Stomach (tissue), 9 donors: ENCODE measurements around the gene TMEM8B. TPM values are rescaled to one million over a fixed set of nuclear protein-coding genes. Genes with fewer than 3 reads are reported as not detected.
A peak's percentile ranks its signal among the peaks of the same experiment; 100 is the strongest.

Experiments used
- DNase-seq, 2 donors: peaks; one replicate each; pipeline versions ENCODE4 v3.0.0 to v3.0.0-alpha.2; 2013 to 2019
- H3K27ac ChIP-seq, 5 donors: fragments of 200-600 bp in 4 of 5; sonication (generic) in 4 of 5; one replicate each; pipeline ENCODE4 v1.5.1; 2013 to 2019; ENCODE audit warnings: mild to moderate bottlenecking in 1 of 5, moderate library complexity in 1 of 5
- H3K27me3 ChIP-seq, 3 donors: fragments of 200-600 bp; sonication (generic); one replicate each; pipeline ENCODE4 v1.5.1; 2017 to 2019; ENCODE audit warnings: mixed run types in 1 of 3
- H3K36me3 ChIP-seq, 4 donors: fragments of 200-600 bp; sonication (generic); 1 replicate in 3 of 4; 2 replicates in 1 of 4; pipeline ENCODE4 v1.5.1; 2016 to 2019
- H3K4me1 ChIP-seq, 4 donors: fragments of 200-600 bp; sonication (generic); one replicate each; pipeline ENCODE4 v1.5.1; 2016 to 2019
- H3K4me3 ChIP-seq, 4 donors: fragments of 200-600 bp; sonication (generic) in 3 of 4; one replicate each; pipeline ENCODE4 v1.5.1; 2016 to 2019; ENCODE audit warnings: mild to moderate bottlenecking in 1 of 4
- H3K9me3 ChIP-seq, 4 donors: fragments of 200-600 bp; sonication (generic); one replicate each; pipeline ENCODE4 v1.5.1; 2016 to 2019
- EP300 ChIP-seq: sonication (generic); formaldehyde crosslinking; IDR thresholded peaks from one replicate; pipeline ENCODE4 v1.6.1; 2017; ENCODE audit warnings: antibody characterized with exemption
- POLR2A ChIP-seq, 4 donors: fragments of 450-650 bp; IDR thresholded peaks; one replicate each; pipeline ENCODE4 v1.6.1; 2016; ENCODE audit warnings: antibody characterized with exemption in 4 of 4, control low read depth in 2 of 4, mild to moderate bottlenecking in 1 of 4, moderate library complexity in 1 of 4
- POLR2AphosphoS5 ChIP-seq, 3 donors: sonication (generic); formaldehyde crosslinking; IDR thresholded peaks; one replicate each; pipeline ENCODE4 v1.6.1; 2016; ENCODE audit warnings: antibody characterized with exemption in 3 of 3
- WGBS, 5 donors: extraction: QIAGEN DNeasy Blood & Tissue Kit in 3 of 5; methylation state at CpG; one replicate each; pipeline versions ENCODE4 v1.1.5 to v1.1.7; 2013 to 2018; 5-methylcytosine and 5-hydroxymethylcytosine counted together
- intact Hi-C: fragments of 100-400 bp; cut with DNase I; formaldehyde crosslinking; loops from one replicate; pipeline ENCODE4 v1.15.1; 2023; ENCODE audit warnings: low total_unique reads
- polyA plus RNA-seq, 3 donors: library from polyadenylated mRNA; stranded (reverse); fragments of 200-250 nt; gene quantifications; one replicate each; pipeline ENCODE4 v1.2.3, GENCODE V29; 2013
- total RNA-seq, 5 donors: library from RNA; depleted of rRNA; stranded (reverse); fragments of >200 nt; gene quantifications; one replicate each; pipeline versions ENCODE4 v1.1.0 to v1.2.3, GENCODE V29; 2014 to 2016
- TF ChIP-seq, protein P1 (sequence below), 7 experiments: fragments of 450-650 bp in 4 of 7; fragments of 200-600 bp in 3 of 7; sonication (generic) in 3 of 7; IDR thresholded peaks; one replicate each; pipeline ENCODE4 v1.5.1; 2016 to 2019; ENCODE audit warnings: antibody characterized with exemption in 7 of 7, control low read depth in 2 of 7, mild to moderate bottlenecking in 1 of 7
- donor health status: healthy with polysubstance abuse.
- donor health status: Bipolar disorder and iron deficiency.
- donor health status: healthy.

Gene TMEM8B
- total and polyA plus RNA-seq, 8 donors = 4.6 to 81.4 (median 8.1) TPM

DNA sequence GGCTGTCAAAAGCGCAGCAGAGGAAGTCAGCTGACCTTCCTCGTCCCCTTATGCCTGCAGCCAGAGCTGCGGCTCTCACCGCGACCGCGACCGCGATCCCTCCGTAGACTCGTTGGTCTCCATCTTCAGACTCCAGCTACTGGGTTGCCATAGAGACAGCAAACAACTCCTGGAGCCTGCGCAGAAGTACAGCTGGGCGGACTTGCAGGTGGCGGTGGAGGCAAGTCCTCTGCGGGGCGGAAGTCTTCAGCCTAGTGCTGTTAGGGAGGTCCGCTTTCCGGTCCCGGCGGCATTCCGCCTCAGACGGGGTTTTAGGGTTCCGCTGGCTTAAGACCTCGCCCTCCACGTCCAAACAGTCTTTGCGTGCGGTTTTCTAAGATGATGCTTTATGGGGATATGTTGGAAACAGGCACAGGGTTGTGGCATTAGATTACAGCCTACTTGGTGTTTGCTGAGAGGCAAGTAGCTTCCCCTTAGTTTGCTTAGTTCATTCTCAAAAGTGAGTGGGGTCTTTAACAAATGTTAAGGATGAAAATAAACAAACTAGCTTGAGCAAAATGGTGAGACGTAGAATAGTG lies 16.9 kb upstream of the TMEM8B start, which contains the start of gene SPAG8:
TSS of gene SPAG8 (minus strand) at position 238 of the 578 bp plus-strand sequence. CDS start at position 123, 115 bp downstream.
- peak within 1 kb of the TSS; percentile 68 to 98 (median 97) for H3K27ac ChIP-seq
- intact Hi-C loops = no loop called here
- DNase-seq = peak; percentile 94 to 98
- 1% methylated on average over 23 to 28 of the region's 28 CpGs for WGBS, 5 donors
- no peaks in the 10 kb centered on the region for H3K9me3 ChIP-seq
- H3K4me1 ChIP-seq = peaks cover 24 to 41% (median 37%) of the 10 kb centered on the region in 4 donors
- peaks cover 9 to 34% (median 33%) of the 10 kb centered on the region in 4 donors for H3K36me3 ChIP-seq
- TF ChIP-seq POLR2A (IDR thresholded peaks at IDR 0.05) = no peak
- TF ChIP-seq, protein P1, sequence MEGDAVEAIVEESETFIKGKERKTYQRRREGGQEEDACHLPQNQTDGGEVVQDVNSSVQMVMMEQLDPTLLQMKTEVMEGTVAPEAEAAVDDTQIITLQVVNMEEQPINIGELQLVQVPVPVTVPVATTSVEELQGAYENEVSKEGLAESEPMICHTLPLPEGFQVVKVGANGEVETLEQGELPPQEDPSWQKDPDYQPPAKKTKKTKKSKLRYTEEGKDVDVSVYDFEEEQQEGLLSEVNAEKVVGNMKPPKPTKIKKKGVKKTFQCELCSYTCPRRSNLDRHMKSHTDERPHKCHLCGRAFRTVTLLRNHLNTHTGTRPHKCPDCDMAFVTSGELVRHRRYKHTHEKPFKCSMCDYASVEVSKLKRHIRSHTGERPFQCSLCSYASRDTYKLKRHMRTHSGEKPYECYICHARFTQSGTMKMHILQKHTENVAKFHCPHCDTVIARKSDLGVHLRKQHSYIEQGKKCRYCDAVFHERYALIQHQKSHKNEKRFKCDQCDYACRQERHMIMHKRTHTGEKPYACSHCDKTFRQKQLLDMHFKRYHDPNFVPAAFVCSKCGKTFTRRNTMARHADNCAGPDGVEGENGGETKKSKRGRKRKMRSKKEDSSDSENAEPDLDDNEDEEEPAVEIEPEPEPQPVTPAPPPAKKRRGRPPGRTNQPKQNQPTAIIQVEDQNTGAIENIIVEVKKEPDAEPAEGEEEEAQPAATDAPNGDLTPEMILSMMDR (IDR thresholded peaks at IDR 0.05) = no peak
- TF ChIP-seq POLR2AphosphoS5 (IDR thresholded peaks at IDR 0.05) = peak; percentile 52 to 89 (median 77)
- TF ChIP-seq EP300 = no peak
- peak within 1 kb of the TSS; percentile 44 to 65 (median 52) for H3K4me3 ChIP-seq
- H3K27me3 ChIP-seq = no peaks in the 10 kb centered on the region

DNA sequence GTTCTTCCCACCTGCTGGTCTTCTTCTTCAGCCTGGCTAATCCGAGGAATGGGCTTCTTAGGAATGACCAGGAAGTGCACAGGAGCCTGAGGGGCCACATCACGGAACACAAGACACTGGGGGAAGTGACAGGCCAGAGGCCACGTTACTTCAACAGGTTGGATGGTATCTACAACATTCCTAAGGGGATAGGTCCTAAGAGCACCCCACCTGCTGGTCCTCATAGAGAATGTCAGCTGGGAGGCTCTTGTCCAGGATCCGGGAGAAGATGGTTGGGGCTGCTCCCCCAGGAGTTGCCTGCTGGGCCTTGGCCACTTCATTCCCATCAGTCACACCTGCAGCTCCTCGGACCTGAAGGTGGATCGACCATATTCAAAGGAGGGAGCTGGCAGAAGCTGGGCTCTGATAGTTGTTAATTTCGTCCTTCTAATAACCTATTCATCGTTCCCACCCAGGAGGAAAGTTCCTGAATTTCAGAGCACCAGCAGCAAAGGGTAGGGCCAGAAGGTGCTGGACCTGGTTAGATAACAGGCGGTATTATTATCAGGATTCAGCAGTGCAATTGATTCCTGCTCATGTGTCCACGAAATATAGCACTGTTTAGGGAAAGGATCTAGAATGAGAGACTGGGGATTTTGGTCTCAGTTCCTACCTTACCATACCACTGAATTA lies 15.5 kb upstream of the TMEM8B start:
- WGBS, 5 donors = 55 to 62% (median 59%) methylated on average over 10 of the region's 10 CpGs
- H3K4me3 ChIP-seq = peak overlapping the region; percentile 74 to 97 (median 85)
- H3K27me3 ChIP-seq = no peaks in the 10 kb centered on the region
- peak in 1 of 2 donors; percentile 57 for DNase-seq
- no peak for TF ChIP-seq POLR2A (IDR thresholded peaks at IDR 0.05)
- TF ChIP-seq, protein P1 (IDR thresholded peaks at IDR 0.05) = peak in 1 of 7 experiments; percentile 17
- no peak for TF ChIP-seq POLR2AphosphoS5 (IDR thresholded peaks at IDR 0.05)
- H3K27ac ChIP-seq = peak overlapping the region in 4 of 5 donors; percentile 97 to 99 (median 98)
- peaks cover 24 to 41% (median 37%) of the 10 kb centered on the region in 4 donors for H3K4me1 ChIP-seq
- no peaks in the 10 kb centered on the region for H3K9me3 ChIP-seq
- H3K36me3 ChIP-seq = peaks cover 6 to 20% (median 18%) of the 10 kb centered on the region in 4 donors
- intact Hi-C loops = no loop called here

DNA sequence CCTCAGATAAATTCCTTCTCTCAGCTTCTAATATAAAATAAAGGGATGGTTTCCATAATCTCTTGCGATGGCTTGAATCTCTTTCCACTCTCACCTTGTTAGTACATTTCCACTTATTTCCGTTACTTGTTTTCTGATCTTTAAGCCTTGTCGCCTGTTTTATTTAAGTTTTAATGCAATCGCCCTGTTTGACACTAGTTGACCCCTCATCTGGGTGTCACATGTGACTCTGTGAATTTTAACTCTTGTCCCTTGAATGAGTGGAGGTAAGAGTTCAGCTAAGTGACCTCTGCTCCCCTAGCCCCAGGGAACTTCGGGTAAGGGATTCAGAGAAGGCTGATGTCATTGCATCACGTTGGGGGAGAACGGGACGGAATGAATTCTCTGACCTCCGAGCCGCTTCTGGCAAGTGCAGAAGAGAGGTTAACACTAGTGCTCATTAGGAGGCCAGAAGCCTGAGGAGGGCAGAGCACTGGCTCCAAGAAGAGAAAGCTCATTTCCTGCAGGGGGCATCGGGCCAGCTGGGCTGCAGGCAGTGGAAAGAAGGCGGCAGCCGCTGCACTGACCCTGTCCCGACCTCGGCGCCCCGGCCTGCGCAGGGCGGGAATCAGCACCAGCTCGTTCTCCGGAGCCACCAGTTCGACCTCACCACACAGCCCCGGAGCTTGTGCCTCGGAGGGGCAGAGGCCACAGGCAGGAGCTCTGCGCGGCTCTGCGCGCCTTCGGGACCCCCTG lies 14.8 kb upstream of the TMEM8B start:
- intact Hi-C loops = no loop called here
- 4 to 8% (median 5%) methylated on average over 18 to 29 of the region's 29 CpGs for WGBS, 5 donors
- peak; percentile 74 to 87 for DNase-seq
- no peaks in the 10 kb centered on the region for H3K9me3 ChIP-seq
- H3K27ac ChIP-seq = peak overlapping the region; percentile 97 to 99 (median 98)
- peaks cover 5 to 12% (median 11%) of the 10 kb centered on the region in 4 donors for H3K36me3 ChIP-seq
- peaks cover 24 to 41% (median 37%) of the 10 kb centered on the region in 4 donors for H3K4me1 ChIP-seq
- TF ChIP-seq, protein P1 (IDR thresholded peaks at IDR 0.05) = peak in 2 of 7 experiments; percentile 19 to 22
- TF ChIP-seq POLR2AphosphoS5 (IDR thresholded peaks at IDR 0.05) (peak in 1 of 3 donors; percentile 16), EP300 (no peak), POLR2A (IDR thresholded peaks at IDR 0.05) (no peak)
- H3K27me3 ChIP-seq = no peaks in the 10 kb centered on the region
- H3K4me3 ChIP-seq = peak overlapping the region; percentile 74 to 97 (median 85)
